Measurements from ENCODE around the gene KRTAP3-1. TPM values are rescaled to one million over a fixed set of nuclear protein-coding genes. Genes with fewer than 3 reads are reported as not detected.
"Not testable (repeated sequence)": the region's sequence is repeated elsewhere in the genome, so short reads cannot be mapped to it uniquely, and the experiment has no call there.

The KRTAP3-1 gene
- total RNA-seq (2021; fragmentation: NEBNext Ultra II Directional; extraction: Animal tissue kit (Norgen Biotek cat#: 25700)): 10 to 100 TPM in 1 of 6 experiments, 1 to 10 TPM in 5; 2.5 to 10.2 (median 3.3) TPM
- long read RNA-seq, transcript KRTAP3-1-201 (1 exons, 594 nt): major isoform, 8 of 8 reads
- long read RNA-seq, partial matches to known transcripts: 0 of 8 reads
- long read RNA-seq, other reads (novel, unspliced or antisense): 0 of 8 reads

DNA sequence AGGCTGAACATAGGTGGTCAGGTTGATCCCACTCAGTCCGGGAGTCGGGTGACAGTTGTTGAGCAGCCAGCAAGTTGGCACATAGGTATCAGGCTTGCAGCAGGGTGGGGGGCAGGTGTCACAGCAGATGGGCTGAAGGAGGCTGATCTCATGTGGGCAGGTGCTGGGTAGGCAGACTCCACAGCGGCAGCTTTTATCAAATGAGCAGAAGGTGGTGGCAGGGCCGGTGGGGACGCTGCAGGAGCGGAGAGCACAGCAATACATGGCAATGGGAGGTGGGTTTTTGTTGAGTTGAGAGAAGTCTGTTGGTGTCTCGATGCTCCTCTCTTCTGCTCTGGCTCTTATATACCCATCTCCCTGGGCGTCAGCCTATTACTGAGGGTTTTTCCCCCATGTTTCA lies at the start of gene KRTAP3-1:
Gene KRTAP3-1 (minus strand): TSS at position 318 of the 400 bp plus-strand sequence. CDS start 54 bp downstream, at position 264.
- Mint-ChIP-seq H3K9me3 (no peaks in the 10 kb centered on the region), H3K27me3 (ENCODE audit: insufficient read depth) (no peaks in the 10 kb centered on the region), H3K27ac (no peak within 1 kb of the TSS), H3K4me1 (ENCODE audit: low read depth) (peaks cover 31% of the 10 kb centered on the region), H3K4me3 (no peak within 1 kb of the TSS), H3K36me3 (ENCODE audit: low read depth) (no peaks in the 10 kb centered on the region)
- TF ChIP-seq, protein P1, sequence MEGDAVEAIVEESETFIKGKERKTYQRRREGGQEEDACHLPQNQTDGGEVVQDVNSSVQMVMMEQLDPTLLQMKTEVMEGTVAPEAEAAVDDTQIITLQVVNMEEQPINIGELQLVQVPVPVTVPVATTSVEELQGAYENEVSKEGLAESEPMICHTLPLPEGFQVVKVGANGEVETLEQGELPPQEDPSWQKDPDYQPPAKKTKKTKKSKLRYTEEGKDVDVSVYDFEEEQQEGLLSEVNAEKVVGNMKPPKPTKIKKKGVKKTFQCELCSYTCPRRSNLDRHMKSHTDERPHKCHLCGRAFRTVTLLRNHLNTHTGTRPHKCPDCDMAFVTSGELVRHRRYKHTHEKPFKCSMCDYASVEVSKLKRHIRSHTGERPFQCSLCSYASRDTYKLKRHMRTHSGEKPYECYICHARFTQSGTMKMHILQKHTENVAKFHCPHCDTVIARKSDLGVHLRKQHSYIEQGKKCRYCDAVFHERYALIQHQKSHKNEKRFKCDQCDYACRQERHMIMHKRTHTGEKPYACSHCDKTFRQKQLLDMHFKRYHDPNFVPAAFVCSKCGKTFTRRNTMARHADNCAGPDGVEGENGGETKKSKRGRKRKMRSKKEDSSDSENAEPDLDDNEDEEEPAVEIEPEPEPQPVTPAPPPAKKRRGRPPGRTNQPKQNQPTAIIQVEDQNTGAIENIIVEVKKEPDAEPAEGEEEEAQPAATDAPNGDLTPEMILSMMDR (IDR thresholded peaks at IDR 0.05): no peak
- DNase-seq: no peak

DNA sequence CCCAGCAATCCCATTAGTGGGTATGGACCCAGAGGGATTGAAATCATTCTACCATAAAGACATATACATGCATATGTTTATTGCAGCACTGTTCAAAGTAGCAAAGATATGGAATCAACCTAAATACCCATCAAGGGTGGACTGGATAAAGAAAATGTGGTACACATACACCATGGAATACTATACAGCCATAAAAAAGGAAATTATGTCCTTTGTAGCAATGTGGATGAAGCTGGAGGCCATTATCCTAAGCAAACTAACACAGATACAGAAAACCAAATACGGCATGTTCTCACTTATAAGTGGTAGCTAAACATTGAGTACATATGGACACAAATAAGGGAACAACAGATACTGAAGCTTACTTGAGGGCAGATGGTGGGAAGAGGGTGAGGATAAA lies 48.6 kb upstream of the KRTAP3-1 start:
- Mint-ChIP-seq H3K9me3 (peaks cover 6% of the 10 kb centered on the region; the same call in 1 of the 2 replicates), H3K36me3 (ENCODE audit: low read depth) (peaks cover 17% of the 10 kb centered on the region), H3K27ac (peak overlapping the region; percentile 62), H3K27me3 (ENCODE audit: insufficient read depth) (peaks cover 4% of the 10 kb centered on the region), H3K4me3 (no peak overlapping the region), H3K4me1 (ENCODE audit: low read depth) (peaks cover 88% of the 10 kb centered on the region)
- DNase-seq: no peak
- TF ChIP-seq, protein P1 (IDR thresholded peaks at IDR 0.05): no peak

DNA sequence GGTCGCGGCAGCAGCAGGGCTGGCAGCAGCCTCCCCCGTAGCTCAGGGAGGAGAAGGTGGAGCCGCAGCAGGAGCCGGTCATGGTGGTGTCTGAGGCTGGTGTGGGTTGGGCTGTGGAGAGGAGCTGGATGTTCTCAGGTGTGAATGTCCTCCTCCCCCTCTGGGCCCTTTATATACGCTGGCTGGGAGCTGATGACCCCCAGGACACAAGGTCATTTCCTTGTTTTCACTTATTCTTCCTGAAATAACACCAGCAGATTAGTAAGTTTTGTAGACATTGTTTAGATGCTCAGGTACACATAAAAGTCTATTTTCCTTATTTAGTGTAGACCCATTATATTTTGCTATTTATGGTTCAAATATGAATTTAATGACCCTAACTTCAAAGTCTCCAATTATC lies 46.2 kb upstream of the KRTAP3-1 start, which contains the start of gene KRTAP2-2:
Gene KRTAP2-2 (minus strand): TSS at position 101 of the 400 bp plus-strand sequence. CDS start 19 bp downstream, at position 82.
- DNase-seq; H3K27me3 Mint-ChIP-seq (ENCODE audit: insufficient read depth); H3K4me3 Mint-ChIP-seq; H3K9me3 Mint-ChIP-seq: not testable (repeated sequence)
- Mint-ChIP-seq H3K4me1 (ENCODE audit: low read depth) (peaks cover 80% of the 10 kb centered on the region), H3K36me3 (ENCODE audit: low read depth) (peaks cover 24% of the 10 kb centered on the region), H3K27ac (peak within 1 kb of the TSS; percentile 48; the same call in 1 of the 2 replicates)

DNA sequence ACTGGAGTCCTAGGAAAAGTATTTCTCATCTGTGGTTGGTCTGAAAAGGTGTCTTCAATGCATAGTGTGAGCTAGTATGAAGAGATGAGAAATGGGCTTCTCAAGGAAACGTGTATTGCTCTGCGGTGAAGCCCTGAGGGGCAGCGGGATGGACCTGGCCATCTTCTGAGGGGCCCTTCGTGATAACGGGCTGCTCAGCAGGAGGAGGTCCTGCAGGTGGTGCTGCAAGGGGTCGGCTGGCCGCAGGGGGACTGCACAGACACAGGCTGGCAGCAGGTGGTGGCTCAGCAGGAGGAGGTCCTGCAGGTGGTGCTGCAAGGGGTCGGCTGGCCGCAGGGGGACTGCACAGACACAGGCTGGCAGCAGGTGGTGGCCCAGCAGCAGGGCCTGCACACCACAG lies 45.6 kb upstream of the KRTAP3-1 start:
- Mint-ChIP-seq H3K4me1 (ENCODE audit: low read depth) (peaks cover 81% of the 10 kb centered on the region), H3K36me3 (ENCODE audit: low read depth) (peaks cover 24% of the 10 kb centered on the region)
- H3K27ac Mint-ChIP-seq; H3K9me3 Mint-ChIP-seq; DNase-seq; H3K27me3 Mint-ChIP-seq (ENCODE audit: insufficient read depth); H3K4me3 Mint-ChIP-seq: not testable (repeated sequence)

DNA sequence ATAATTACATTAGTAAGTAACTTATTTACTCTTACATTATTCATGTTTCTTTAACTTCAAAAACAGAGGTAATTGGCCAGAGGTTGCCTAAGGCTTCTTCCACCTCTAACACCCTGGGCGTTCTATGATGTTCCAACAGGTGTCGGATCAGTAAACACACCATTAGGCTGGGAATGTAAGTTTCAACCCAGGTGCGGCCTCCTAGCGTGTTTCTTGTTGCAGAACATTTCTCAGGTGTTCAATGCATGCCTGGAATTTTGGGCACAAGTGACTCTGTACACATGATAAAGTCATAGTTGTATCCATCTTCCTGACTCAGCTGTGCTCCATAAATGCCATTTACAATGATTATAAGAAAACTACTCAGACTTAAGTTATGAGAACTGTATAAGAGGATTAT lies 45.1 kb upstream of the KRTAP3-1 start:
- TF ChIP-seq, protein P1 (IDR thresholded peaks at IDR 0.05): no peak

DNA sequence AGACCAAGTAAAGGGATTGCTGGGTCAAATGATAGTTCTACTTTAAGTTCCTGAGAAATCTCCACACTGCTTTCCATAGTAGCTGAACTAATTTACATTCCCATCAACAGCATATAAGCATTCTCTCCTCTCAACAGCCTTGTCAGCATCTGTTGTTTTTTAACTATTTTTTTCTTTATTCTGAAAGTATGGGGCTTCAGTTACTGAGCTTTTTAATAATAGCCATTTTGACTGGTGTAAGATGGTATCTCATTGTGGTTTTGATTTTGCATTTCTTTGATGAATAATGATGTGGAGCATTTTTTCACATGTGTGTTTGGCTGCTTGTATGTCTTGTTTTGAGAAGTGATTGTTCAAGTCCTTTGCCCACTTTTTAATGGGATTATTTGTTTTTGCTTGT lies 43.6 kb upstream of the KRTAP3-1 start:
- Mint-ChIP-seq H3K4me1 (ENCODE audit: low read depth) (peaks cover 83% of the 10 kb centered on the region), H3K4me3 (no peak overlapping the region), H3K9me3 (peaks cover 6% of the 10 kb centered on the region; the same call in 1 of the 2 replicates), H3K27ac (peak overlapping the region; percentile 68), H3K36me3 (ENCODE audit: low read depth) (peaks cover 23% of the 10 kb centered on the region), H3K27me3 (ENCODE audit: insufficient read depth) (peaks cover 1% of the 10 kb centered on the region)
- TF ChIP-seq, protein P1 (IDR thresholded peaks at IDR 0.05): no peak
- peak; percentile 79 for DNase-seq

More for the DNA sequence above, 45.1 kb upstream of the KRTAP3-1 start:
- DNase-seq: no peak
- Mint-ChIP-seq H3K9me3 (peaks cover 6% of the 10 kb centered on the region; the same call in 1 of the 2 replicates), H3K36me3 (ENCODE audit: low read depth) (peaks cover 24% of the 10 kb centered on the region), H3K4me1 (ENCODE audit: low read depth) (peaks cover 80% of the 10 kb centered on the region), H3K4me3 (no peak overlapping the region), H3K27me3 (ENCODE audit: insufficient read depth) (peaks cover 1% of the 10 kb centered on the region; the same call in 1 of the 2 replicates), H3K27ac (peak overlapping the region; percentile 68; the same call in 1 of the 2 replicates)
